Gastrocnemius medialis (tissue), 4 donors: ENCODE data around the gene CDH23. TPM values are rescaled to one million over a fixed set of nuclear protein-coding genes. Genes with fewer than 3 reads are reported as not detected.

ENCODE experiments used
- ATAC-seq, 2 donors: fragments of 150-250 bp; one replicate each; pipeline ENCODE4 v1.9.1; 2016
- DNase-seq, 2 donors: peaks; one replicate each; pipeline ENCODE4 v3.0.0-alpha.2; 2019
- H3K27ac ChIP-seq, 4 donors: fragments of 200-600 bp; sonication (generic); 1 replicate in 1 of 4; 2 replicates in 3 of 4; pipeline ENCODE4 v1.5.1; 2016 to 2018; ENCODE audit warnings: mild to moderate bottlenecking in 2 of 4, moderate library complexity in 1 of 4
- H3K27me3 ChIP-seq, 3 donors: fragments of 200-600 bp; sonication (generic) in 2 of 3; 1 replicate in 1 of 3; 2 replicates in 2 of 3; pipeline versions ENCODE4 v1.5.1 to v1.6.0; 2016 to 2019; ENCODE audit warnings: mild to moderate bottlenecking in 1 of 3, moderate library complexity in 1 of 3
- H3K36me3 ChIP-seq, 2 donors: fragments of 200-600 bp; sonication (generic) in 1 of 2; one replicate each; pipeline ENCODE4 v1.5.1; 2017 to 2018
- H3K4me1 ChIP-seq, 2 donors: fragments of 200-600 bp; sonication (generic) in 1 of 2; one replicate each; pipeline ENCODE4 v1.5.1; 2016 to 2017; ENCODE audit warnings: mild to moderate bottlenecking in 2 of 2
- H3K4me3 ChIP-seq, 4 donors: fragments of 200-600 bp; sonication (generic) in 3 of 4; 1 replicate in 1 of 4; 2 replicates in 3 of 4; pipeline ENCODE4 v1.5.1; 2016 to 2019; ENCODE audit warnings: mild to moderate bottlenecking in 2 of 4
- H3K9me3 ChIP-seq, 3 donors: fragments of 200-600 bp; sonication (generic) in 2 of 3; 1 replicate in 1 of 3; 2 replicates in 2 of 3; pipeline ENCODE4 v1.5.1; 2016 to 2019
- POLR2A ChIP-seq, 2 donors: fragments of 450-650 bp; IDR thresholded peaks; one replicate each; pipeline ENCODE4 v1.6.1; 2017; ENCODE audit warnings: antibody characterized with exemption in 2 of 2, mild to moderate bottlenecking in 2 of 2, moderate library complexity in 2 of 2
- in situ Hi-C, 4 donors: fragments of 200-750 bp; cut with MboI; loops; one replicate each; pipeline versions ENCODE4 v1.15.0 to v1.8.0; 2017; ENCODE audit warnings: low sequenced_read_pairs in 4 of 4
- intact Hi-C: fragments of 100-400 bp; cut with DNase I; formaldehyde crosslinking; loops from one replicate; pipeline ENCODE4 v1.15.1; 2023; ENCODE audit warnings: low total_unique reads
- total RNA-seq, 4 donors: library from RNA; depleted of rRNA; stranded (reverse); fragments of >200 nt; gene quantifications; one replicate each; pipeline versions ENCODE4 v1.1.0 to v1.2.3, GENCODE V29; 2016
- TF ChIP-seq, protein P1 (sequence below), 5 experiments: fragments of 450-650 bp in 3 of 5; fragments of 200-600 bp in 2 of 5; sonication (generic) in 2 of 5; IDR thresholded peaks in 4 of 5; conservative IDR thresholded peaks in 1 of 5; 1 replicate in 4 of 5; 2 replicates in 1 of 5; pipeline ENCODE4 v1.5.1; 2016 to 2019; ENCODE audit warnings: antibody characterized with exemption in 5 of 5, mild to moderate bottlenecking in 3 of 5, moderate library complexity in 3 of 5

CDH23 gene
- total RNA-seq, 4 donors from 2014 or later = 0.53 to 1.8 (median 1.2) TPM

DNA sequence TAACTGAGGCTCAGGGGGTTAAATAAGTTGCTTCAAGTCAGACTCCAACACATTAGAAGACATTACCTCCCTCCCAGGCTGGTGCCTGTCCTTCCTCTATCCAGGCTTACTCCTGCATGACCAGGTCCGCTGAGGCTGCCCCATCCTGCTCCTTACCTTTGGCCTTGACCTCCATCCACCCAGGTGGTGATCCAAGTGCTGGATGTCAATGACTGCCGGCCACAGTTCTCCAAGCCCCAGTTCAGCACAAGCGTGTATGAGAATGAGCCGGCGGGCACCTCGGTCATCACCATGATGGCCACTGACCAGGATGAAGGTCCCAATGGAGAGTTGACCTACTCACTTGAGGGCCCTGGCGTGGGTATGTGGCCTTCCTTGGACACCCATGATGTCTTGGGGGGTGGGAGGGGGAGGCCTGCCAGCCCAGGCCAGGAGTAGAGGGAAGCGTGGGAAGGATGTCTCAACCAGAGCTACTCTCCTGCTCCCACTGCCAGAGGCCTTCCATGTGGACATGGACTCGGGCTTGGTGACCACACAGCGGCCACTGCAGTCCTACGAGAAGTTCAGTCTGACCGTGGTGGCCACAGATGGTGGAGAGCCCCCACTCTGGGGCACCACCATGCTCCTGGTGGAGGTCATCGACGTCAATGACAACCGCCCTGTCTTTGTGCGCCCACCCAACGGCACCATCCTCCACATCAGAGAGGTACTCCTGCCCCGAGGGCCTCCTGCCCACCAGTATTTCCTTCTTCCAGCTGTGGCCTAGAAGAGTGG, 406.2 kb downstream of the CDH23 start:
- no peaks in the 10 kb centered on the region for H3K36me3 ChIP-seq
- DNase-seq (no peak), ATAC-seq (no peak)
- no peaks in the 10 kb centered on the region for H3K9me3 ChIP-seq
- H3K4me1 ChIP-seq = no peaks in the 10 kb centered on the region
- no peaks in the 10 kb centered on the region for H3K27me3 ChIP-seq
- in situ Hi-C loops = loop anchor here in 3 of 4 donors (25.0 kb wide), 2 partner anchors 416 to 491 kb away; partner anchors contain the start of genes CDH23 (in 2 of the 3) and SLC29A3 (in 1 of the 3)
- H3K27ac ChIP-seq = no peak overlapping the region
- intact Hi-C loops = no loop called here
- no peak overlapping the region for H3K4me3 ChIP-seq
- TF ChIP-seq, protein P1, sequence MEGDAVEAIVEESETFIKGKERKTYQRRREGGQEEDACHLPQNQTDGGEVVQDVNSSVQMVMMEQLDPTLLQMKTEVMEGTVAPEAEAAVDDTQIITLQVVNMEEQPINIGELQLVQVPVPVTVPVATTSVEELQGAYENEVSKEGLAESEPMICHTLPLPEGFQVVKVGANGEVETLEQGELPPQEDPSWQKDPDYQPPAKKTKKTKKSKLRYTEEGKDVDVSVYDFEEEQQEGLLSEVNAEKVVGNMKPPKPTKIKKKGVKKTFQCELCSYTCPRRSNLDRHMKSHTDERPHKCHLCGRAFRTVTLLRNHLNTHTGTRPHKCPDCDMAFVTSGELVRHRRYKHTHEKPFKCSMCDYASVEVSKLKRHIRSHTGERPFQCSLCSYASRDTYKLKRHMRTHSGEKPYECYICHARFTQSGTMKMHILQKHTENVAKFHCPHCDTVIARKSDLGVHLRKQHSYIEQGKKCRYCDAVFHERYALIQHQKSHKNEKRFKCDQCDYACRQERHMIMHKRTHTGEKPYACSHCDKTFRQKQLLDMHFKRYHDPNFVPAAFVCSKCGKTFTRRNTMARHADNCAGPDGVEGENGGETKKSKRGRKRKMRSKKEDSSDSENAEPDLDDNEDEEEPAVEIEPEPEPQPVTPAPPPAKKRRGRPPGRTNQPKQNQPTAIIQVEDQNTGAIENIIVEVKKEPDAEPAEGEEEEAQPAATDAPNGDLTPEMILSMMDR (IDR thresholded peaks at IDR 0.05 in 4 of 5, conservative IDR thresholded peaks at IDR 0.05 in 1 of 5) = no peak
- TF ChIP-seq POLR2A (IDR thresholded peaks at IDR 0.05) = no peak

DNA sequence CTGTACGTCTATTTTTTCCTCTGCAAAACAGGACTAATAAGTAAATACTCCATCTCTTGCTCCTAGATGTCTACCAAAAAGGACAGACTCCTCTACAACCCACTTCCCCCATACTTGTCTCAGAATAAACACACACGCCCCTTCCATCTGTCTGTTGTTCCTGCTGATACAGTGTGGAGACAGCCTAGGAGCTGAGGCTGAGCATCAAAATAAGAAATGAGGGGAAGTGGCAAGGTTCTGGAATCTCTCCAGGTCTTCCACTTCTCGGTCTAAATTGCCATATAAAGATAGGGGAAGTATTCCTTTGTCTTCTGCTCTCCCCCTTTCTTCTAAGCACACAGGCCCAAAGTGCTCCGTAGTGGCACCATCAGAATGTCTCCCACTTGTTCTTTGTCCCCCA, 407.4 kb downstream of the CDH23 start:
- Histone ChIP-seq H3K27me3 (no peaks in the 10 kb centered on the region), H3K4me3 (no peak overlapping the region), H3K27ac (no peak overlapping the region), H3K36me3 (no peaks in the 10 kb centered on the region), H3K9me3 (no peaks in the 10 kb centered on the region), H3K4me1 (no peaks in the 10 kb centered on the region)
- ATAC-seq (no peak), DNase-seq (no peak)
- no peak for TF ChIP-seq POLR2A (IDR thresholded peaks at IDR 0.05)
- TF ChIP-seq, protein P1 (IDR thresholded peaks at IDR 0.05 in 4 of 5, conservative IDR thresholded peaks at IDR 0.05 in 1 of 5) = no peak
- intact Hi-C loops = no loop called here
- in situ Hi-C loops = loop anchor here in 3 of 4 donors (25.0 kb wide), 2 partner anchors 417 to 492 kb away; partner anchors contain the start of genes CDH23 (in 2 of the 3) and SLC29A3 (in 1 of the 3)

DNA sequence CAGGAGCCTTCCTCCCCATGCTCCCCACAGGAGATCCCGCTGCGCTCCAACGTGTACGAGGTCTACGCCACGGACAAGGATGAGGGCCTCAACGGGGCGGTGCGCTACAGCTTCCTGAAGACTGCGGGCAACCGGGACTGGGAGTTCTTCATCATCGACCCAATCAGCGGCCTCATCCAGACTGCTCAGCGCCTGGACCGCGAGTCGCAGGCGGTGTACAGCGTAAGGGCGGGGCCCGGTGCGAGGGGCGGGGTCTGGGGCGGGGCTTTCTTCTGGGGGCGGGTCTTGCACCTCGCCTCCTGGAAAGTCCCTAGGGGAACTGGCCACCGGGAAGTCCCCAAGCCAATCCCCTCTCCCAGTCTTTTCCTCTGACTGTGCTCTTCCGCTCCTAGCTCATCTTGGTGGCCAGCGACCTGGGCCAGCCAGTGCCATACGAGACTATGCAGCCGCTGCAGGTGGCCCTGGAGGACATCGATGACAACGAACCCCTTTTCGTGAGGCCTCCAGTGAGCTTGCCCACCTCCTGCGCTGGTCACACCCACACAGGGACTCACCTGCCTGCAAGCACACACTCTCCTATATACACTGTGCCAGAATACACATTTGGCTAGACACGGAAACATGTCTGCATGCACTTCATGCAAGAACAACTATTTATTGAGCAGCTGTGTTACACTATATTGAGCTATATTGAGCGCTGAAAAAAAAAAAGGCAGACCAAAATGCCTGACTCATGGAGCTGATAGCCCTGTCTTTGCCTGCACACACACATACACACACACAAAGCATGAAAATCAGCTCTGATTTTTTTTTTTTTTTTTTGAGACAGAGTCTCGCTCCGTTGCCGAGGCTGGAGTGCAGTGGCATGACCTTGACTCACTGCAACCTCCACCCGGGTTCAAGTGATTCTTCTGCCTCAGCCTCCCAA, 409.3 kb downstream of the CDH23 start:
- no peaks in the 10 kb centered on the region for H3K27me3 ChIP-seq
- no peaks in the 10 kb centered on the region for H3K36me3 ChIP-seq
- intact Hi-C loops (no loop called here), in situ Hi-C loops (loop anchor here in 3 of 4 donors (25.0 kb wide), 2 partner anchors 419 to 494 kb away; partner anchors contain the start of genes CDH23 (in 2 of the 3) and SLC29A3 (in 1 of the 3))
- H3K9me3 ChIP-seq = no peaks in the 10 kb centered on the region
- ATAC-seq (no peak), DNase-seq (no peak)
- H3K4me1 ChIP-seq = no peaks in the 10 kb centered on the region
- no peak overlapping the region for H3K4me3 ChIP-seq
- TF ChIP-seq POLR2A (IDR thresholded peaks at IDR 0.05) = no peak
- TF ChIP-seq, protein P1 (IDR thresholded peaks at IDR 0.05 in 4 of 5, conservative IDR thresholded peaks at IDR 0.05 in 1 of 5) = no peak
- H3K27ac ChIP-seq = no peak overlapping the region

GRCh38 chr10:71806704-71807556, 410.2 kb downstream of the CDH23 start:
- Histone ChIP-seq H3K27me3 (no peaks in the 10 kb centered on the region), H3K9me3 (no peaks in the 10 kb centered on the region), H3K36me3 (no peaks in the 10 kb centered on the region), H3K4me3 (no peak overlapping the region), H3K27ac (no peak overlapping the region), H3K4me1 (no peaks in the 10 kb centered on the region)
- in situ Hi-C loops (loop anchor here in 3 of 4 donors (25.0 kb wide), 2 partner anchors 420 to 495 kb away; partner anchors contain the start of genes CDH23 (in 2 of the 3) and SLC29A3 (in 1 of the 3)), intact Hi-C loops (no loop called here)
- ATAC-seq (no peak), DNase-seq (no peak)
- TF ChIP-seq, protein P1 (IDR thresholded peaks at IDR 0.05 in 4 of 5, conservative IDR thresholded peaks at IDR 0.05 in 1 of 5) = no peak
- TF ChIP-seq POLR2A (IDR thresholded peaks at IDR 0.05) = no peak
